Fibroblast of pulmonary artery (primary cell): ENCODE measurements around the gene COX8C.

Experiments used
- DNase-seq: peaks from one replicate; pipeline ENCODE4 v3.0.0-alpha.2; 2010; ENCODE audit warnings: low read depth
- H3K4me3 ChIP-seq: replicated peaks from 2 replicates; pipeline ENCODE4 v1.5.1; 2011; ENCODE audit warnings: low read depth, mild to moderate bottlenecking, control low read depth, low read length, moderate library complexity
- CTCF ChIP-seq: IDR thresholded peaks from 2 replicates; pipeline ENCODE4 v1.5.1; 2011; ENCODE audit warnings: mild to moderate bottlenecking, control low read depth, low read length, inconsistent platforms; ENCODE audit errors: missing control alignments

Gene COX8C

GRCh38 chr14:93304771-93305170 is 42.2 kb upstream of the COX8C start:
- H3K4me3 ChIP-seq, result no peak overlapping the region
- DNase-seq, result peak; percentile 24
- TF ChIP-seq CTCF, result no peak

- TF ChIP-seq CTCF, result no peak
- no peak for DNase-seq
- no peak overlapping the region for H3K4me3 ChIP-seq
Observed at GRCh38 chr14:93305725-93306418, 41.1 kb upstream of the COX8C start.

DNA sequence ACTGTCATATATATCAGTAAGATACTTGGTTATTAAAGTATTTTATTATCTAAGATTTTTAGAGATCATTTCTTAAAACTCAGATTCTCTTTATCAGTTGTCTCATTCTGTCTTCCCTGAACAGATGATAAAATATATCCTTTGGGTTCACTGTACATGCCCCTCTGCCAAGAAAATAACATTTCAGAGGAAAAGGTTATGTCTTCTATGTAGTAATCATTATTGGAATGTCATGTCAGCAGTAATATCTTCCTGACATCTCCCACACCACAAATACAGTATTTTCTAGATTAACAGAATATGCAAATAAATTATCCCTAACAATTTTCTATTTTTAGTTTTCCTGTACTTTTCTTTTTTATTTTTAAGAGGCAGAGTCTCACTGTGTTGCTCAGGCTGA is 40.2 kb upstream of the COX8C start:
- DNase-seq, result no peak
- H3K4me3 ChIP-seq, result no peak overlapping the region
- TF ChIP-seq CTCF, result no peak

- no peak for DNase-seq
- H3K4me3 ChIP-seq, result no peak overlapping the region
- TF ChIP-seq CTCF, result no peak
Observed at GRCh38 chr14:93308686-93309345, 38.2 kb upstream of the COX8C start.

DNA sequence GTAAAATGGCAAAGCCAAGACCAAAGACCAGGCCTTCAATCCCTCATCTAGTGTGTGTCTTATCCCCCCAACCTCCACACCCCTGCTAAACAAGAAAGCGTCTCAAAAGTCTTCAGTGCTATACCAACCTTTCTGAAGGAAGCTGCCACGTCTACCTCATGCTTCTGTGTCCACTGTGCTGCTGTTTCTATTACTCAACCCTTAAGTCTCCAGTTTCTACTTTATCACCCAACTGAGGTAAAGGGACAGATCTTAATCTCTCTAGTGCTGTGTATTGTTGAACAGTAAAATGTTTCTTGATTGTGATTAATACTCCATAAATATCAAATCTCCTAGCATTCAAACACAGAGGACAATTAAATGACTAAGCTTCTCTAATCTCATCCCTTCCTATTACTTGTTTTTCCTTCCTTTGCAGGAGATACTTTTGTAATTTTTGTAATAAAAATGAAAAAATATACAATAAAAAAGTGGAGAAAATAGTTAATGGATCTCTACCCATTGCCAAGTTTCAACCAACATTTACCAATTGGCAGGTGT is 37.5 kb upstream of the COX8C start:
- H3K4me3 ChIP-seq, result no peak overlapping the region
- DNase-seq, result no peak
- no peak for TF ChIP-seq CTCF

DNA sequence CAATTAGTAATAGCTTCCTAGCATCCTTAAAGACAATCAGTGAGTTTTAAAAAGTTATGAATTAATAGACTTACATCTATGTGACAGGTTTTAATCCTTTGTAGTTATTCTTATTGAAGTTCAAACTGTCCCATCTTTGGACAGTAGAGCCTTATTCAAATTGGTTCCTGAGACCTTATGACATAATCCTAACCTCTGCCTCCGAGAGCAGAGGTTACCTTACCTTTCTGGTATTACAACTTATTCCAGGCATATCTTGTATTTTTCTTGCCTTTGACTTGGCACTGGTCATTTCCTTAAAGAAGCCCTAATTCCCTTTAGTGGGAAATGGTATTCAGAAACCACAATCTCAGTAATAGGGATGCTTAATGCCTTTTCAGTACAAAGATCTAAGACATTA is 35.9 kb upstream of the COX8C start:
- DNase-seq, result no peak
- TF ChIP-seq CTCF, result no peak
- H3K4me3 ChIP-seq, result no peak overlapping the region
